Stimulated activated naive CD8-positive, alpha-beta T cell treated with anti-CD3 and anti-CD28 coated beads, Interleukin-15, Interleukin-2, amounts not matched to agents 100 U/mL and 50 U/mL, for 24 hours (primary cell): Measurements from ENCODE around the gene MRNIP.
"Not testable (repeated sequence)": the region's sequence is repeated elsewhere in the genome, so short reads cannot be mapped to it uniquely, and the experiment has no call there.

ENCODE experiments used
- ATAC-seq: fragments of 150-1000 bp; cut with Tn5 transposase; one replicate; pipeline ENCODE4 v1.10.0; 2021
- DNase-seq: peaks from one replicate; pipeline ENCODE4 v3.0.0; 2021

The MRNIP gene

DNA sequence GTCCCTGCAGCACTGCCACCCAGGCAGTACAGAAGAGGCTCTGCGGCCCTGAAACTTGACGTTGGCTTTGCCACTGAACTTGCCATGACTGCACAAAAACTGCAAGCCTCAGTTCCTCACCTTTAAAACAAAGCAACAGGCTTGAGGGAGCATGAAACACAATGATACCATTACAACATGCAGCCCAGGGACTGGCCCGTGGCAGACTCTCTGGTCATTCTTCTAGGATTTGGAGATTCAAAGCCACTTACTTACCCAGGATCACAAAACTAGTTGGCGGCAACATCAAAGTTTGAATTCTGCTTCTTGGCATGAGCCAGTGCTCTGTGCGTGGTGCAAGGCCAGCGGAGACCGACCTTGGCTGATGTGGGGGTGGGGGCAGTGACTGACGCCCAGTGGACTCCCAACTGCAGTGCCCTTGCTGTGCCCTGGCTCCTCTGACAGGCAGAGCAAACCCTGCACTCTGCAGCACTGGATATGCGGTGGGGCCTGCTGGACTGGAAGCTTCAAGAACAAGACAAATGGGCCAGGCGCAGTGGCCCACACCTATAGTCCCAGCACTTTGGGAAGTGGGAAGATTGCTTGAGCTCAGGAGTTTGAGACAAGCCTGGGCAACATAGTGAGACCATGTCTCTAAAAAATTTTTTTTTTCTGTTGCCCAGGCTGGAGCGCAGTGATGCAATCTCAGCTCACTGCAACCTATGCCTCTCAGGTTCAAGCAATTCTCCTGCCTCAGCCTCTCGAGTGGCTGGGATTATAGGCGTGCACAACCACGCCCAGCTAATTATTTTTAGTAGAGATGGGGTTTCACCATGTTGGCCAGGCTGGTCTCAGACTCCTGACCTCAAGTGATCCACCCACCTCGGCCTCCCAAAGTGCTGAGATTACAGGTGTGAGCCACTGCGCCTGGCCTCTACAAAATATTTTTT is 19.0 kb downstream of the MRNIP start:
- ATAC-seq (no peak), DNase-seq (no peak)

DNA sequence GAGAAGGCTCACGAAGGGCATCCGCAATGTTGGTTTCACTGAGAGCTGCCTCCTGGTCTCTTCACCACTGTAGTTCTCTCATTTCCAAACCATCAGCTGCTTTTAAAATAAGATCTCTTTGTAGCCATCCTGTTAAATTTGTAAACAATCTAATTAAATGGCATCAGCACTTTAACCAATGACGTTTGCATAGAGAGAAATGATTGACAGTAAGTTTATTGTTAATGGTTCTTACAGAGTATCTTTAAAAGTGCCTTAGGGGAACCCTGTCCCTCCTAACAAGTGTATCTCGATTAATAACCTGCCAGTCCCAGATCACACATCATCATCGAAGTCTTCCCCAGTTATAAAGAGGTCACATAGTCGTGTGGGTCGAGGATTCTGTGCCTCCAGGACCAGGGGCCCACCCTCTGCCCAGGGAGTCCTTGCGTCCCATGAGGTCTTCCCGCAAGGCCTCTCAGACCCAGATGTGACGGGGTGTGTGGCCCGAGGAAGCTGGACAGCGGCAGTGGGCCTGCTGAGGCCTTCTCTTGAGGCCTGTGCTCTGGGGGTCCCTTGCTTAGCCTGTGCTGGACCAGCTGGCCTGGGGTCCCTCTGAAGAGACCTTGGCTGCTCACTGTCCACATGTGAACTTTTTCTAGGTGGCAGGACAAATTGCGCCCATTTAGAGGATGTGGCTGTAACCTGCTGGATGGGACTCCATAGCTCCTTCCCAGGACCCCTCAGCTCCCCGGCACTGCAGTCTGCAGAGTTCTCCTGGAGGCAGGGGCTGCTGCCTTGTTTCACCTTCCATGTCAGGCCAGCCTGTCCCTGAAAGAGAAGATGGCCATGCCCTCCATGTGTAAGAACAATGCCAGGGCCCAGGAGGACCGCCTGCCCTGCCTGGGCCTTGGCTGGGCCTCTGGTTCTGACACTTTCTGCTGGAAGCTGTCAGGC is 21.3 kb downstream of the MRNIP start:
- no peak for DNase-seq

GRCh38 chr5:179836225-179837019 is 22.2 kb downstream of the MRNIP start:
- ATAC-seq = peak; percentile 96
- DNase-seq = peak; percentile 60

More for the DNA sequence above, 21.3 kb downstream of the MRNIP start:
- no peak for ATAC-seq

DNA sequence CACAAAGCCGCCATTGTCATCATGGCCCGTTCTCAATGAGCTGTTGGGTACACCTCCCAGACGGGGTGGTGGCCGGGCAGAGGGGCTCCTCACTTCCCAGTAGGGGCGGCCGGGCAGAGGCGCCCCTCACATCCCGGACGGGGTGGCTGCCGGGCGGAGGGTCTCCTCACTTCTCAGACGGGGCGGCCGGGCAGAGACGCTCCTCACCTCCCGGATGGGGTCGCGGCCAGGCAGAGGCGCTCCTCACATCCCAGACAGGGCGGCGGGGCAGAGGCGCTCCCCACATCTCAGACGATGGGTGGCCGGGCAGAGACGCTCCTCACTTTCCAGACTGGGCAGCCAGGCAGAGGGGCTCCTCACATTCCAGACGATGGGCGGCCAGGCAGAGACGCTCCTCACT is 23.7 kb downstream of the MRNIP start:
- not testable (repeated sequence) for DNase-seq, ATAC-seq

DNA sequence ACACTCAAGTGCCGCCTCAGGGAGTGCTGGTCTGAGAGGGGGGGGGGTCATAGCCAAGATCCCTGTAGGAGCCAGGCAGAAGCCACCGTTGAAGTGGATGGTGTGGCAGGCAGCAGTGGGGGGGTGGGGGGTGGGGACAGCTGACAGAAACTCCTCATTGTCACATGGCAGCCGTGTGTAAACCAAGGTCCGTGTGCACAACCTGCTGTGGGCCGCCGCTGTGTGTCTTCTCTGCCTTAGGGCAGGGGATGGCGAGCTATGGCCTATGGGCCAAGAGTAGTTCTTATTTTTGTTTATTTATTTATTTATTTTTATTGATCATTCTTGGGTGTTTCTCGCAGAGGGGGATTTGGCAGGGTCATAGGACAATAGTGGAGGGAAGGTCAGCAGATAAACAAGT is 24.5 kb downstream of the MRNIP start:
- no peak for ATAC-seq
- DNase-seq = no peak

DNA sequence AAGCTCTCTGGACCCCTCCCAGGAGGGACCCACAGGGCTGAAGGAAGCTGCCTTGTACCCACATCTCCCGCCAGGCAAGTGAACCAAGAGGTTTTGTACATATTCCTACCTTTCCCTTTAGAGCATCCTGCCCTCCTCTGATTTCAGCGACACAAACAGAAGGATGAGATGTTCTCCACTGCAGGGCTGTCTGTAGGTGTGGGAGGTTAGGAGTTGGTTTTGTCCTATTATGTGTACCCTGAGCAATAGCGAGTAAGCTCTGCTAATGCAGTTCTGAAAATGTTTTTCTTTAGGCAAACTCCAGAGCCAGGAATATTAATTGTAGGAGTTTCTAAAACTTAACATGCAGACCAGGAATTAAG is 24.9 kb downstream of the MRNIP start:
- no peak for DNase-seq
- no peak for ATAC-seq

- no peak for DNase-seq
- ATAC-seq = no peak
Measured at GRCh38 chr5:179833056-179833708, 25.4 kb downstream of the MRNIP start.

DNA sequence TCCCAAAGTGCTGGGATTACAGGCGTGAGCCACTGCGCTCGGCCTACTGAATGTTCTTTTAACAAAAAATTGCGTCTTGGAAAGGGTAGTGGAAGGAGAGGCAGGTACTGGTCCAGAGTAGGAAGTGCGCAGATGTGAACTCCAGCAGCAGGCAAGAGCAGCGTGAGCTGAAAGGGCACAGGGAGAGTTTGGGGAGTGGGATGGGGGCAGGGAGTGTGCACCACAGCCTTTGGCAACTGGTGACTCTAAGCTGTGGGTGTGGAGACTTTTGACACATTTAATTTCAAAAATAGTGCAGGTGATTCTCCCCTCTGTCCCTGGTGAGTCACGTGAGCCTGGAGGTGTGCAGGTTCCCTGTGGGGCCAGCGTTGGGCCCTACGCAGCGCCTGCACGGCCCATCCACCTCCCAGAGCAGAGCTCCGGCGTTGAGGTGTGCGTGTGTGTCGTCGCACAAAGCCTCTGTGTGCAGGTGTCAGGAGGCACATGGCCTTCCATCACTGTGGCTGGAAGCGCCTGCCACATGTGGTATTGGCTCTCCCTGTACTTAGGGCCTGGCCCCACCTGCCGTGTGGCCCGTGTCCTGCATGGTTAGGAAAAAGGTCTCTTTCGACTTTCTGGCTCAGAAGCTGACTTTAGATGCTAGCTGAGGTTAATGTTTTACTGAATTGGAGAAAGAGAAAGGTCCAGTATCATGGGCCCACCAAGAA is 26.4 kb downstream of the MRNIP start:
- DNase-seq = no peak
- ATAC-seq = no peak

GRCh38 chr5:179830818-179831468 is 27.7 kb downstream of the MRNIP start:
- no peak for ATAC-seq
- no peak for DNase-seq

DNA sequence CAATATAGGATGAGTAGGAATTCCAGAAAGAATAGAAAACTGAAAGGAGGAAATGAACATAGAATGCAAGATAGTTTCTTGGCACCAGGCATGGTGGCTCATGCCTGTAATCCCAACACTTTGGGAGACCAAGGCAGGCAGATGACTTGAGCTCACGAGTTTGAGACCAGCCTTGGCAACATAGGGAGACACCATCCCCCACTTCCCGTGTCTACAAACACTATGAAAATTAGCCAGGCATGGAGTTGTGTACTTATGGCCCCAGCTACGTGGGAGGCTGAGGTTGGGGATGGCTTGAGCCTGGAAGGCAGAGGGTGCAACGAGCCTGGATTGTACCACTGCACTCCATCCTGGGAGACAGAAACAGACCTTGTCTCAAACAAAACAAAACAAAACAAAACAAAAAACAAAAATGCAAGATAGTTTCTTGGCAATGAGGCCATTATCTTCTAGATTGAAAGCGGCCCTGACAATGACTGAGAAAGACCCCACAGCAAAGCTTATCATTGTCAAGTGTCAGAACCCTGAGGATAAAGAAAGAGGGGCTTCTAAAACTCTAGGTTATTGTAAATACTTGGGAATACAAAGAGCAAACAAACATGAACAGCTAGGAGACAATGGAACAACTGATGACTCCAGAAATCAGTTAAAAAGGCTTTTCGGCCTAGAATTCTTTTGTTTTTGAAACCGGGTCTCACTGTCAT is 28.7 kb downstream of the MRNIP start:
- ATAC-seq = no peak
- no peak for DNase-seq

DNA sequence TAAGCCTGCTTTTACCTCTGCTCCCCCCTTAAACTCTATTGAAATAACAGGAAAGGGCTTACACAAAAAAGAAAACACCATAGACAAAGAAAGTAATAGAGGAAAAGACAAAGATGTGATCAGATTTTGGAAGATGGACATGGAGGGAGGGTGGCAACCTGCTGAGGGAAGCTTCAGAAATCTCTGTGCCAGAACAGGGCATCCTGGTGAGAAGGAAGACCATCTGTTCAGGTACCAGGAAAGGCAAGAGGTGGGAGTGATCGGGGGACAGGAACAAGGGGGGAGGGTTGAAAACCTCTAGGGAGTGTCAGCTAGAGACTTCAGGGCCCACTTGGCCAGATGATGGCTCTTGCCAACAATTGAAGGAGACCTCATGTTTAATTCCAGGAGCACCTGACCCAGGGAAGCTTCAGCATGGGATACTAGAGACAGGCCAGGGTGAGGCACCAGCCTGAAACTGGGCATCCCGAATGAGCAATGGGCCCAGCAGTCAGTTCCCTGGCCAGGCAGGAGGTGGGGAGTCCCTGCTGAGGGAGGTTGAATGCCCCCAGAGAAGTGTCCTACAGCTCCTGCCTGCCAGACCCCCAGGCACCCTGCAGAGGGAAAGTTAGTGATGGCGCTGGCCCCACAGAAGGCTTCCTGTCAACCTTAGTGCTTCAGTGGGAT is 29.7 kb downstream of the MRNIP start:
- DNase-seq (no peak), ATAC-seq (no peak)

GRCh38 chr5:179827680-179828079 is 30.9 kb downstream of the MRNIP start:
- peak; percentile 71 for DNase-seq
- peak; percentile 99 for ATAC-seq

DNA sequence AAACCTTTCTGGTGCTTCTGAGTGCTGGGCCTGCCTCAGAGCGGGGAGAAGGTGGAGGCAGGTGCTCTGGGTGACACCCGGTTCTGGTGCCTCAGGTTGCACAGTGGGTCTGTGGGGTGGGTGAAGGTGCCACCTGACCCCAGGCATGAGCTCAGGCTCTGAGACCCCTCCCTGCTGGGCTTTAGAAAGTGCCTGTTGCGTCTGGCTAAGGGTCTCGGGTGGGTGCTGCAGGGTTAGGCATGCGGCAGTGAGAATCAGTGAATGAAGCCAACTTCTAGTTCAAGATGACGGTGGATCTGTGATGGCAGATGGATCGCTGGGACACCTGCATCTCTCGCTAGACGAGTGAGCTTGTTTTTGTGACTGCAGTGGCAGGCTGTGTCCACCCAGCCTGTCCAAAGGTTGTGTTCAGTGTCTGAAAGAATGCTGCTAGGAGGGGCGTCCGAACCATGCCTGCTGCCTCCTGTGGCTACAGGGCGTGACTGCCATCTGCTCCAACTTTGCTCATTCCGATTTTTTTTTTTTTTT is 32.9 kb downstream of the MRNIP start:
- no peak for ATAC-seq
- no peak for DNase-seq

DNA sequence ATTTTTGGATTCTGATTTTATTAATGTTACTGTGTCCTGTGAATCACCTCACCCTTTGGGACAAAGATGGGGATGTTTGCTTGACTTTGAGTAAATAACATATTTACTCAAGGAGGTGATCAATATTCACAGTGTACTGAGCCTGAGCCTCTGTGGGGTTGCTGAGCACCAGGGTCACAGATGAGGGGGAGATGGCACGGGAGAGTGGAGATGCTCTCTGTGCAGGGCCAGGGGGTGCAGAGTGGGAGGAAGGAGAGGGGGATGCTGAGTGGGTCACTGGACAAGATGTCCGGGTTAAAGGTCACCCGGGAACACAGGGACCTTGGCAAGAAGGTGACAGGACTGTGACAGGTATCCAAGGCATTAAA is 33.9 kb downstream of the MRNIP start:
- DNase-seq (no peak), ATAC-seq (no peak)

DNA sequence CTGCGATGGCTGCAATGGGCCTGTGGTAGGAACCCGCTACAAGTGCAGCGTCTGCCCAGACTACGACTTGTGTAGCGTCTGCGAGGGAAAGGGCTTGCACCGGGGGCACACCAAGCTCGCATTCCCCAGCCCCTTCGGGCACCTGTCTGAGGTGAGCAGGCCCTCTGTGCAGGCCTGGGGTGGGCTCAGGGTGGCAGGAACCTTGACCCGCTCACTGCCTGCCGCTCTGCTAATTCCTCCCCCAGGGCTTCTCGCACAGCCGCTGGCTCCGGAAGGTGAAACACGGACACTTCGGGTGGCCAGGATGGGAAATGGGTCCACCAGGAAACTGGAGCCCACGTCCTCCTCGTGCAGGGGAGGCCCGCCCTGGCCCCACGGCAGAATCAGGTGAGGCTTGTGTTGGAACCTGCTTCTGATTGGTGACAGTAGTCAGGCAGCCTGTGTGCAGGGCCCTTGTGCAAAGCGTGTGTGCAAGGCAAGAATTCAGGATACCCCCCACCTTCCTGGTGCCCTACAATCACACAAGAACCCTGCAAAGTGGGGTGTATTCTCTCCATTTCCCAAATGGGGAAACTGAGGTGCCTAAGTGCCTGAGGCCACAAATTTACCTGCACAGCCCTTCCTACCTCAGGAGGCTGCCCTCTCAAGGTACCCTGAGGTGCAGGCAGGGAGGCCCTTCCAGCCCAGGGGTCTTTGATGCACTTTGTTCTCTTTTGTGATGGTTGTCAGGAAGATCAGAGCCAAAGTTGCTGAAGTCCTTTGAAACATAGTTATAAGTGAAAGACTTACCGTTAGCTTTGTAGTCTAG is 34.5 kb downstream of the MRNIP start:
- ATAC-seq (no peak), DNase-seq (no peak)

GRCh38 chr5:179822444-179822990 is 36.1 kb downstream of the MRNIP start:
- DNase-seq (no peak), ATAC-seq (no peak)

GRCh38 chr5:179822059-179822432 is 36.6 kb downstream of the MRNIP start:
- DNase-seq (no peak), ATAC-seq (no peak)
